H1 (cell line): ENCODE measurements around the gene SH3GL1. TPM values are rescaled to one million over a fixed set of nuclear protein-coding genes. Genes with fewer than 3 reads are reported as not detected.

Experiments
- CBX5 ChIP-seq: fragments of 300-800, 300-1000 bp; sonication (generic); IDR thresholded peaks from 2 replicates; pipeline ENCODE4 v1.7.1; 2016; ENCODE audit warnings: antibody characterized with exemption, low read length, low read depth
- CTBP2 ChIP-seq: IDR thresholded peaks from 2 replicates; pipeline ENCODE4 v1.7.0; 2011; ENCODE audit warnings: borderline replicate concordance, mild to moderate bottlenecking, moderate library complexity, mixed read lengths, low read length; ENCODE audit not compliant: insufficient read depth, insufficient read length
- GABPA ChIP-seq: IDR thresholded peaks from 2 replicates; pipeline ENCODE4 v1.6.1; 2011; ENCODE audit warnings: mild to moderate bottlenecking, low read length, moderate library complexity, borderline replicate concordance; ENCODE audit not compliant: insufficient read depth
- SUZ12 ChIP-seq: fragments of 200-600 bp; sonication (generic); IDR thresholded peaks from 2 replicates; pipeline ENCODE4 v1.6.1; 2012; ENCODE audit warnings: mild to moderate bottlenecking, inconsistent platforms, low read length, moderate library complexity, mixed read lengths
- polyA plus RNA-seq, 7 experiments: library from polyadenylated mRNA; depleted of rRNA in 3 of 7; stranded (reverse) in 5 of 7; unstranded in 2 of 7; fragments of >200 nt in 5 of 7; fragments of 200-250 nt in 2 of 7; gene quantifications; 1 replicate in 5 of 7; 2 replicates in 1 of 7; 4 replicates in 1 of 7; pipeline versions ENCODE4 v1.2.1 to v1.2.3, GENCODE V29; 2011 to 2013; ENCODE audit warnings: missing spikeins in 2 of 7, mixed read lengths in 2 of 7
- total RNA-seq: library from RNA; stranded (reverse); fragmentation: NEBNext Ultra II Directional; extraction: Animal tissue kit (Norgen Biotek cat#: 25700); gene quantifications from 2 replicates; pipeline ENCODE4 v1.2.1, GENCODE V29; 2021

The SH3GL1 gene
- total and polyA plus RNA-seq, 2 of the 8 experiments (the other 6 are each of a cell fraction or from before 2014, with no cell fraction given), result 81.5 to 102 TPM

DNA sequence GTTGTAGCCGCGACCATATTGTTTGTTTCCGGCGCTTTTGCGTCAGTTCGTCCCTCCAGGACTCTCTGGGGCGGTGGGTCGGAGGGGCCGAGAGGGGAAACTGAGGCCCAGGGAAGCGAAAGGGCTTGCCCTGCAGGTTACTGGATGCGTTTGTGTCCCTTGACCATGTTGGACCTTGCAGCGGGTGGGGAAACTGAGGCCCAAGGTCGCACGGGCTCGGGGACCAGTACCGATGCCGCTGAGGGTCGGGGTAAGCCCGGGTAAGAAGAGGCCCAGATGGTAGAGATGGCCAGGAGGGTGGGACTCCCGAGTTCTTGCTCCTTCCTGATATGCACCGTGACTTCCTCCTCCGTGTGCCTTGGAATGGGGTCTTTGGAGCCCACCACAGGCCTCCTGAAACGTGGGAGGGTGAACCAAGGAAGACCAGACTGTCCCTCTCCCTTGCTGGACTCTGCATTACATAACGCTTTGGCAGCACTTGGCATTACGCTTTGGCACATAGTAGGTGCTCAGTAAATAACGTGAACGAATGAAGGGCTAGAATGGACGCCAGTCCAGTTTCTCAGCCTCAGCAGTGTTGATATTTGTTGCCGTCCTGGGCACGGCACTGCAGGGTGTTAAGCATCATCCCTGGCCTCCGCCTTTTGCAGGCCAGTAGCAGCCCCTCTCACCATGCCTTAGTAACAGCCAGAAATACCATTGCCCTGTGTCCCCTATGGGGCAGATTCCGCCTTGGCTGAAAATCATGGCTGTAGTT is 2.8 kb upstream of the SH3GL1 start (continued):
- TF ChIP-seq SUZ12 (no peak), CBX5 (no peak), CTBP2 (no peak), GABPA (no peak)
